NCI-H345 treated with DMSO at 0.1 percent for 48 hours (cell line): ENCODE data around the gene EMC10.

ENCODE experiments used
- DNase-seq: peaks from one replicate; lab custom pipeline; 2025; ENCODE audit not compliant: unreplicated experiment; lab: John Stamatoyannopoulos, UW

Gene EMC10

DNA sequence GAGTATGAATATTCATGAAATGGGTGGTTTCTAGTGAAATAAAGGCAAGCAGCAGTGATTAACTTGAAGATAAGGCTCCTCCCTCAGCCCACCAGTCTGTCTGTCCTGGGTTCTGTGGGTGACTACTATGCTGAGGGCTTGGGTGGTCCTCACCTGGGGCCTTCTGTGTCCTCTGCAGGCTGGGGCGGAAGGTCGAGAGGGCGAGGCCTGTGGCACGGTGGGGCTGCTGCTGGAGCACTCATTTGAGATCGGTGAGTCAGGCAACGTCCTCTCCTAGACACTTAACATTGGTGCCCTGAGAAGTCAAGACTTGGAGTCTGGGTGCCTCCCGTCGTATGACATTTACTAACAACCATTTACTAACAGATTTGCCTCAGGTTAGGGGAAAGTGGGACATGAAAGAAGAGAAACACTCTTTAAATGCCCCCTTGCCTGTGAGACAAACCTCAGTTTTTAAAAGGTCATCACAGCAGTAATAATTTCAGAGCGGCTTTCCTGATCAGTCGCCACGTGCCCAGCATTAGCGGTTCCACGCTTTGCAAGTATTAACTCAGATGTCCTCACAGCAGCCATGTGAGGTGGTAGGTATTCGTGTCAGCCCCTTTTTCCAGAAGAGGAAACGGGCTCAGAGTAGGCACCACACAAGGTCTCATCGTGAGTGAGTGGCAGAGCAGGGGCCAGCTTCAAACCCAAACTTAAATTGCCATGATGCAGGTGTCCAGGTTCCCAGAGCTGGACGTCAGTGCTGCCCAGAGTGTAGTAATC lies 1.6 kb downstream of the EMC10 start:
- DNase-seq, result no peak

DNA sequence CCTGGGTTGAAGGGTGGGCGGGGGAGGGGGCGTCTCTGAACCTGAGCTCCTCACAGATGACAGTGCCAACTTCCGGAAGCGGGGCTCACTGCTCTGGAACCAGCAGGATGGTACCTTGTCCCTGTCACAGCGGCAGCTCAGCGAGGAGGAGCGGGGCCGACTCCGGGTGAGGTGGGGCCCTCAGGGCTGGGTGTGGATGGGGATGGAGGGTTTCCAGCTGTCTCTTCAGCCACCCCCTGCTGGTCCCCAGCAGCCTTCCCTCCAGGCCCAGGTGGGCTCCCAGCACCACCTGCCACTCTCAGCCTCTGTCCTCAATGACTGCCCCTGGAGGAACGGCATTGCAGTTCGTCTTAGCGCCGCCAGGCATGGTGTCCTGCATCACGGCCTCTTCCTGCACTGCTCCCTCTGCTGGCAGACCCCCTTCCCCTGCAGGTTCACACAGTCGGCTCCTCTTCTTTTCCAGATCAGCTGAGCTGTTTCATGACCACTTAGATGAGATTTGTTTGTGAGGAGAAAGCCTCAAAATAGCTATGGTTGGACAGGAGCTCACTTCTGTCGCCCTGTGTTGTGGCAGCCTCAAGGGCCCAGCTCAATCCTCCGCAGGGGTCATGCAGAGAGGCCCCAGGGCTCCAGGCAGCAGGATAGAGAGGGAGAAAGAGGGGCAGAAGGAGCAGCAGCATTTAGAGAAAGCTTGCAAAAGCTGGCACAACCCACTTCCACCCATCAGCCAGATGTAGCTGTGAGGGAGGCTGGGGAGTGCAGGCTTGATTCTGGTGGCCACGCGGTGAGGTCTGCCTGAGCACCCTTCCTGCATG lies 2.8 kb downstream of the EMC10 start:
- no peak for DNase-seq

DNA sequence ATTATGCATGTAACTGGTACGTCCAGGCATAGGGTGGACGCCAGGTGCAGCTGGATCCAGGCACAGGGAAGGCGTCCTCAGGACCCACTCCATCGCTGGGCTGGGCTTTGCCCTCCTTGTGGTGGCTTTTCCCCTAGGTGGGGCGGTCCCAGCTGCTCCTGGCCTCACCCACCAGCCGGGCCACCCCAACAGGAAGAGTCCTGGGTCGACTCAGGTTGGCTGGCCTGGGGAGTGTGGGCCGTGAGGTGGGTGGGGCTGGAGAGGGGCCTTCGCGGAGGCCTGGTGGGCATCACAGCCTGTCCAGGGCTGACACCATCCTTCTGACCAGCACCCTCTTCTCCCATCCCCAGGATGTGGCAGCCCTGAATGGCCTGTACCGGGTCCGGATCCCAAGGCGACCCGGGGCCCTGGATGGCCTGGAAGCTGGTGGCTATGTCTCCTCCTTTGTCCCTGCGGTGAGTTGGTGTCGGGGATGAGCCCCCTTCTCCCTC lies 3.5 kb downstream of the EMC10 start:
- DNase-seq, result no peak

DNA sequence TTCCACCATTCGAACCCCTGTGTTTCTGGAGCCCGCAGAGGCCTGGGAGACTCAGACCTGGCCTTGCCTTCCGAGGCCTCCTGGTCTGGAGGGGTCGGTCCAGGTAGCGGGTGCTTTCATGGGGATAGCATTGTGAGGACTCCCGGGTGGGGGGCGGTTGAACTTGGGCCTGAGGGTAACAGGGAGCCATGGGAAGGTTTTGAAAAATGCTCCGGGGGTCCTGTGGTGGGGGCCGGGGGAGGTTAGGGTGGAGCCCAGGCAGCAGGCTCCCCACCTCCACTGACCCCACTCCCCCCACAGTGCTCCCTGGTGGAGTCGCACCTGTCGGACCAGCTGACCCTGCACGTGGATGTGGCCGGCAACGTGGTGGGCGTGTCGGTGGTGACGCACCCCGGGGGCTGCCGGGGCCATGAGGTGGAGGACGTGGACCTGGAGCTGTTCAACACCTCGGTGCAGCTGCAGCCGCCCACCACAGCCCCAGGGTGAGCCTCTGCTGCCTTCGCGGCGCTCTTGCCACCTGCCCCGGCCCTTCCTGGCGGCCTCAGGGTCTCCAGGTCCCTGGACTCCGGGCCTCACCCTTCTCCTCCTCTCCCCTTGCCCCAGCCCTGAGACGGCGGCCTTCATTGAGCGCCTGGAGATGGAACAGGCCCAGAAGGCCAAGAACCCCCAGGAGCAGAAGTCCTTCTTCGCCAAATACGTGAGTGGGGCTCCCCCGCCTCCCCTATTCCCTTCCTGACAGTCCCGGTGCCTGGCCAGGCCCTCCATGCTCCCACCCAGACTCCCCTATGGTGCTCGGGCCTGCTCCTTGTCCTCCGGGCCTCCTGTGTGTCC lies 4.2 kb downstream of the EMC10 start:
- no peak for DNase-seq

DNA sequence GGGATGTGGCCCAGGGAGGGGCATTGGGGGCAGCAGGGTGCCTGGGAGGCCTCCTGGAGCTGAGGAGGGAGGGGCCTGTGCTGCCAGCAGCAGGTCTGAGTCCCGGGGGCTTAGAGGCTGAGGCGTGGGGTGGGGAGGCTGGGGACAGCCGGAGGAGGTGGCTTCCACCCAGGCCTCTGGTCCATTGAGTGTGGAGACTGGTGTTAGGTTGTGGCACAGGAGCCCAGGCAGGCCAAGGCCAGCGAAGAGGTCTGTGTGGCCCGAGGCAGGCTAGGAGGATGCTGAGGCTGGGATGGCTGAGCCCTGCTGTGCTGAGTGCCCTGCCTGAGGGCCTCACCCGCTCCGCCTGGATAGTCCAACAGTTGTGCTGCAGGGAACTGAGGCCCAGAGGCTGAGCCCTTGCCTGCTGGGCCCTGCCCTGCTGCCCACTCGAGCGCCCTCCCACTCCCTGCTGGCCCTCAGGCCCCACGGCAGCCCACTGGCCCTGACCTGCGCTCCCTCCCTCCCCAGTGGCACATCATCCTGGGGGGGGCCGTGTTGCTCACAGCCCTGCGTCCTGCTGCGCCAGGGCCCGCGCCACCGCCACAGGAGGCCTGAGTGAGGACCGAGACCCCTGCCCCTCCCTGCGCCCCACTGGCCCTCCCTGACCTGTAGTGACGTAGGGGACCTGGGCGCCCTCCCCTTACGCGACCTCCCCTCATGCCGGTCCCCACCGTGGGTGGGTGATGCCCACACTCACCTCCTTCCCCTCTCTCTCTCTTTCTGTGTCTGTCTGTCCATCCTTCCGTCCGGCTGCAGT lies 5.2 kb downstream of the EMC10 start:
- no peak for DNase-seq

DNA sequence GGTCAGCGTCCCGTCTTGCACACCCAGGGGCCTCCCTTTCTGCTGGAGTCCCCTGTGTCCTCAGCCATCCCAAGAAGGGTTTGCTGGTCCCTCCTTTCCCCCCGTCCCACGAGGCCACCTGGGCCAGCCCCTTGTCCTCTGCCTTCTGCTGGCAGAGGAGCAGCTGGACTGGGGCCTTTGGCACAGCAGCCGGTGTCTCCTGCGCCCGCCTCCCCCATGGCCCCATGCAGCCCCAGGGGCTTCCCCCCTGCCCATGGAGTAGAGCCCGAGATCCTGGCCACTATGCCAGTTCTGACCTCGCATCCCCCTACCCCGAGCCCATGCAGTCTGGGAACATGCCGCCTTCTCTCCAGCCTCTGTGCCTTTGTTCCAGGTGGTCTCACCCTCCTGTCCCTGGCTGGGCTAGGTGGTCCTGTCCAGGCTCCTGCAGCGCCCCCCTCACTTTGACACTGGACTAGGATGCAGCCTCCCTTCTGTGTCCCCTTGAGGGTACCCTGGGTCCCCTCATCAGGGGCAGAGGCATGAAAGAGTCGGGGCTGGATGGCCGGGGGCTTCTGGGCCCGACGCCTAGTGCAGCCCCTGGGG lies 6.1 kb downstream of the EMC10 start:
- no peak for DNase-seq

DNA sequence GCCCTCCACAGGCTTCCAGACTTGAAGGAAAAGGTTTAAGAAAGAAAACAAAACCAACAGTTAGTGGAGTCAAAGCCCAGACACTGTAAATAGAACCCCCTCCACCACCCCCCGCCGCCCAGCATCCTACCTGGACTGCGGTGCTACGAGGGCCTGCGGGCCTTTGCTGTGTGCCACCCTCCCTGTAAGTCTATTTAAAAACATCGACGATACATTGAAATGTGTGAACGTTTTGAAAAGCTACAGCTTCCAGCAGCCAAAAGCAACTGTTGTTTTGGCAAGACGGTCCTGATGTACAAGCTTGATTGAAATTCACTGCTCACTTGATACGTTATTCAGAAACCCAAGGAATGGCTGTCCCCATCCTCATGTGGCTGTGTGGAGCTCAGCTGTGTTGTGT lies 6.6 kb downstream of the EMC10 start:
- no peak for DNase-seq

DNA sequence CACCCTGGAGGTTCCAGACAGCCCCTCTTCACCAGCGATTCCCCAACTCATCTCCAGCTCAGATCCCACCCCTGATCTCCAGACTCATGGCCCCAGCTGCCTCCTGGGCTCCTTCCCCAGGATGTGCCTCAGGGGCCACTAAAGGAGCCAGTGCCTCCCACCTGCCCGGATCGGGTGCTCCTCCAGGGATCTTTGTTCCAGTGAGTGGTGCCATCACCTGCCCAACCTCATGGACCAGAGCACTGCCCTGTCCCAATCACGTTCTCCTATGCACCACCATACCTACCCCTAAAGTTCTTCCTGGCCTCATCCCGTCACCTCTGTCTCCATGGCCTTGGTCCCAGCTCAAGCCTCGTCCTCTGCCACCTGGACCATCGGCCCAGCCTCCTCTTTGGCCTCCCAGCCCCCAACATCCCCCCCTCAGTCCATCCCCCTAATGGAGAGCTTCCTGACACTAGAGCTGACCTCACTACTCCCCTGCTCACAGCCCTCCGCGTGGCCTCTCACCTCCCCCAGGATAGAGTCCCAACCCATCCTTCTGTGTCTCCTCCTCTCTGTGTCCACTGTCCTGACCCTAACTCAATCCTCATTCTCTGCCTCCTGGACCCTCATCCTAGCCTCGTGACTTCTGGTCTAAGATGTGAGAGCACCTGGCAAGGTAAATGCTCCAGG lies 9.1 kb downstream of the EMC10 start:
- no peak for DNase-seq

DNA sequence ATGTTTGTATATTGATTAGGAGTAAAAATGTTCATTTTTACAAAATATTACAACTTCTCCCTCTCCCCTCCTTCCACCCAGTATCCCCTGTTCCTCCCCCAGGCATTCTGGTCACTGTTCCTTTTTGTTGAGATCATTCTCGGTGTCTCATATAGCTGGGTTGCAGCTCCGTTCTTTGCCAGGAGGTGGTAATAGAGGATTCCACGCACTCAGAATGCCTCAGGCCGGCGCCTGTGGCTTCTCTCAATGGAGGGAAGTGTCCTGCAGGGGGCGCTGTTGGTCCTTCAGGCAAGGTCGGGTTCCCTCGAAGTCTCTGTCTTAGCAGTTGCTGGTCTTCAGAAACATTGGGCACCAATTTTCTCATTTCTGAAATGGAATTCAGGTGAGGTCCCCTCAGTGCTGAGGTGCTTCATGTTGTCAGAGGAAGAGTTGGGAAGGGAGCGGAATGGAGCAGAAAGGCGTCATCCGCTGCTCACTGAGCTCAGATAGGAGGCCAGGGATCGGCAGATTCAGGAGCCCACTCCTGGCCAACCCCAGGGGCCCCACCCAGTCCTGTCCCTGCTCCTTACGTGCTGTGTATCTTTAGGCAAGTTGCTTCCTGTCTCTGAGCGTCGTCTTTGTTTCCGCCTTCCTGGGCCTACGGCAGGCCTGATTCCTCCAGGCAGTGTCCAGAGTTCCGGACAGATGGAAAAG lies 10.7 kb downstream of the EMC10 start:
- DNase-seq, result no peak

DNA sequence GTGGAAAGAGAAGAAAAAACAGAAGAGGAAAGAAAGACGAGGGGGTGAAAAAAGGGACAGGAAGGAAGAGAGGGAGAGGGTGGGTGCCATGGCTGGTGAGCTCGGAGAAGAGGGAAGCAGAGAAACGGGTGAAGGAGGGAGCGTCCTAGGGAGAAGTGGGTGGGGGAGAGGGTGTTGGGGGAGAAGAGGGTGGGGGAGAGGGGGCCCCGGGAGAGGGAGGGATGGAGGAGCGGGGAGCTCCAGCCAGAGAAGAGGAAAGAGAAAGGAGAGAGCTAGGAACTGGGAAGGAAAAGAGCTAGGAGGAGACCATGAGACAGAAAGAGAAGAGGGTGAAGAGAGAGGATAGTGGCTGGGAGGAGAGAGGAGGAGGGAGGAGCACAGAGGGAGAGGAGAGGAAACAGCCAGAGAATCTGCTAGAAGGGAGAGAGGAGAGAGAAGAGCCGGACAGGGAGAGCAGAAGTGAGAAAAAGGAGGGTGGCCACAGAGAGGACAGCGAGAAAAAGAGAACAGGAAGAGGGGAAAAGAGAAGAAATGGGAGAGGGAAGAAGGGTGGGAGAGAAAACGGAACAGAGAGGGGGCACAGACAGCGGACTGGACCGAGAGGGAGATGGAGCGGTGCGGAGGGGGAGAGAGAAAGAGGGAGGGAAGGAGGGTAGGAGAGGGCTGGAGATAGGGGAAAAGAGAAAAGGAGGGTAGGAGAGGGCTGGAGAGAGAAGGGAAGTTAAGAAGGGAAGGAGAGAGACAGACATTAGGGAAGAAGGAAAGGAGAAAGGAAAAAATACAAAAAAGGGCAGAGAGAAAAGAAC lies 12.3 kb downstream of the EMC10 start:
- no peak for DNase-seq

DNA sequence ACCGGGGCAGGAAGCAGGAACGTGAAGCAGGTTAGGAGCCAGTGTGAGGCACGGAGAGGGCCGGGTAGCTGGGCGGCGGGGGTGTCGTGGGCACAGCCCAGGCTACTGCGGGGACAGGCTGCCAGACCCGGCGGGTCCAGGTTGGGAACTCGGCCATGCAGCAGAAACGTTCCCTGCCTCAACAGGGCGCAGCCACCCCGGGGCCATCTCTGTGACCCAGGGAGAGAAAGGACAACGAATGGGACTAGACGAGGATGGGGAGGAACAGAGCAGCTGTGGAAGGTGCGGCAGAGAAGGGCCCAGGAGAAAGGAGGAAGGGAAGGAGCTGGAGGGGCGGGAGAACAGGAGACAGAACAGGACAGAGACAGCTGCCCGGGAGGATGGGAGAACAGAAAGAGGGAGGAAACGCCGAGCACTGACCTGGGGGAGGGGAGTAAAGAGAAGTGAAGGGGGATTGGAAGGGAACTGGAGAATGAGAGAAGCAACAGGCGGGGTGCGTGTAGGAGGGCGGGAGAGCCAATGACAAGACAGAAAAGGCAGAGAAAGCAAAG lies 13.2 kb downstream of the EMC10 start:
- no peak for DNase-seq

DNA sequence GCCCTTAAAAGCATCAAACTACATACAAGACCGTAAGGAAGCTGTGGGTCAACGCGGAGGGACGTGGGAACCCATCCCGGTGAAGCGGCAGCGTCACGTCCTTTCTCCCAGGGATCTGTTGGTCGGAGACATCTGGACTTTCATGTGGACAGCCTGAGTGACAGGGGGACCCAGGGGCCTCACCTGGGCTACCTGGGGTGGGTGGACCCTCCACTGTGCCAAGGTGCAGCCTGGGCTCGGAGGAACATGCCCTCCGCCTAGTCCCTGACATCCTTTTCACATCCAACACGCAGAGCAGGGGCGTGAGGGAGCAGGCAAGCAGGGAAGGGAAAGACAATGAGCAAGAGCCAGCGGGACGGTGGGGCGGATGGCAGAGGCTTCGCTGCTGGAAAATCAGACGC lies 14.1 kb downstream of the EMC10 start:
- DNase-seq, result no peak

DNA sequence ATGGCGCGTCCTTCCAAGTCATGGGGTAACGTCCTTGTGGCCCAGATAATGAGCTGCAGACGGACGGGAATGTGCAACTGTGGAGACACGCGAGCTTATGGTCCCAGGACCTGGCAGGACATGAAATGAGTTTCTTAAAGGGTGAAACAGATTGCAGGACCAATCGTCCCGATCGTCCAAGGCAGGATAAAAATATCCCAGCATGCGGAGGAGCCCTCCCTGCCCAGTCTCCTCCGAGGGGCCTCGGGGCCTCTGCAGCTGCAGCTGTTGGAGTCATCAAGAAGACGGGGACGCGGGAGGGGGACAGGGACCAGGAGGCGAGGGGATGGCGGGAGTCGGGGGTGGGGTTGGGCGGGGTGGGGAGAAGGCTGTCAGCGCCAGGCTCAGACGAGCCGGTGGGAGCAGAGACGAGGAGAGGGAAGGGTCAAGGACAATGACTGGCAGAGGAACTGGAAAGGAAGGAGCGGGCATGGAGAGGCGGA lies 14.7 kb downstream of the EMC10 start:
- no peak for DNase-seq

DNA sequence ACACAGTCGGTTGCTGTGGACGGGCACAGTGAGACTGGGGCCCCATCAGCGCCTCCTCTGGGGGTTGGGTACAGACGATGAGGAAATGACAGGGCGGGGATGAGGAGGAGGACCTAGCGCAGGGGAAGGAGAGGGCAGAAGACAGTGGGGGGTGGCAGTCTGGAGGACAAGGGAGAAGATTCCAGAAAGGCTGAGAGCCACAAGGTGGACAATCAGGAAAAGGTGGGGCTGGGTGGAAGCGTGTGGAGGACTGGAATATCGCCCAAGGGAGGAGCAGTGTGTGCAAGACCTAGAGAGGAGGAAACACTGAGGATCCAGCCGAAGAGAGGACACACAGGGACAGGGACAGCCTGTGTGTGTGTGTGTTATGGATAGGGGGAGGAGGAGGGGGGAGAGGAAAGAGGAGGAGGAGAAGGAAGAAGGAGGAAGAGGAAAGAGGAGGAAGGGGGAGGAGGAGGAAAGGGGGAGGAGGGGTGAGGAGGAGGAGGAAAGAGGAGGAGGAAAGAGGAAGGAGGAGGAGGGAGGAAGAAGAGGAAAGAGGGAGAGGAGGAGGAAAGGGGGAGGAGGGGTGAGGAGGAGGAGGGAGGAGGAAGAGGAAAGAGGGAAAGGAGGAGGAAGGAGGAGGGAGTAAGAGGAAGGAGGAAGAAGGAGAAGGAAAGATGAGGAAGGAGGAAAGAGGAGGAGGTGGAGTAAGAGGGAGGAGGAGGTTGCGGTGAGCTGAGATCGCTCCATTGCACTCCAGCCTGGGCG lies 16.2 kb downstream of the EMC10 start:
- DNase-seq, result no peak

DNA sequence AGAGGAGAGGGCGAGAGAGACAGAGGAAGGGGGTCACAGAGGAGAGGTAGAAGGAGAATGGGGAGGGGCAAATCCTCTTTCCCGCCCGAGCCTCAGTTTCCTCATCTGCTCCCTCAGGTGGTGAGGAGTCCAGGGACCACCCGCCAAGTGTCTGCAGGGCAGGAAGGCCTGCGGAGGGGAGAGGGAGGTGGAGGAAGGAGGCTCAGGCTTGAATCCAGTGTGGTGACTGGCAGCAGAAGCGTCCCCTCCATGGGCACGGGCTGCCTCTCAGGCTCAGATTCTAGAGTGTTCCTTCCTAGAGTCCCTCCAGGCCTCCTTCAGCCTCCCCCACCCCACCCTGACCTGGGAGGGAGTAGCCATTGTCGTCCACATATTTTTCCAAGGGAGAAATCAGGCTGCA lies 16.9 kb downstream of the EMC10 start:
- DNase-seq, result no peak

DNA sequence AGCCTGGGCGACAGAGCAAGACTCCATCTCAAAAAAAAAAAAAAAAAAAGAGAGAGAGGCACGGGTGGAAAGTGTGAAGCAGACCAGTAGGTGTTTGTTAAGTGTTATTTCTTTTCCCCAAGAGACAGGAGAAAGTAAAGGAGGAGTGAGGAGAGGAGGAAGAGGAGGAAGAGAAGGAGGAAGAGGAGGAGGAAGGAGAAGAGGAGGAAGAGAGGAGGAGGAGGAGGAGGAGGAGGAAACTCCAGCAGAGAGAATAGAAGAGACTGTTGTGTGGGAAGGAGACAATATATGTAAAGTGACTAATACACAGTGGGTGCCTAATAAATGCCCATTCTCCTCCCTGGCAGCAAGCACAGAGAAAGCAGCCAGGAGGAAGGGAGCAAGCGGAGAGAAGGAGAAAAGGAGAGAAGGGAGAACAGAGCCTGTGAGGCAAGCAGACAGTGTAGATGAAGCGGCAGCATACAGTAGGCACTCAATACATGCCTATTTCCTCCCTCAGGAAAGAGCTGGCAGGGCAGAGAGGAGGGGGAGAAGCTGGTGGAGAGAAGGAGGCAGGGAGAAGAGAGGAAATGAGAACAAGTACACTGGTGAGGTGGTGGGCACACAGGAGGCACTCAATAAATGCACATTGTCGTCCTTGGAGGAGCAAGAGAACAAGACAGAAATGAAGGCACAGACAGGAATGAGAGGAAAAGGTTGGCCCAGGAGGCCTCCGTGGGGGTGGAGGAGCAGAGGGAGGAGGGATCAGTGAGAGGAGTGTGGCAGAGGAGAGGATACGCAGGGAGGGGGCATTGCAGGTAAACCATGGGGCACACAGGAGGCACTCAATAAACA lies 18.1 kb downstream of the EMC10 start:
- DNase-seq, result no peak
